ENCODE results near the gene PLEKHJ1. TPM values are rescaled to one million over a fixed set of nuclear protein-coding genes. Genes with fewer than 3 reads are reported as not detected.

The PLEKHJ1 gene
- total RNA-seq, 4 donors from 2014 or later, result 41.6 to 56.7 (median 51.7) TPM

- Histone ChIP-seq H3K36me3 (peaks cover 0 to 18% of the 10 kb centered on the region in 2 donors), H3K4me3 (no peak overlapping the region), H3K27ac (no peak overlapping the region), H3K9me3 (no peaks in the 10 kb centered on the region), H3K27me3 (no peaks in the 10 kb centered on the region), H3K4me1 (peaks cover 0 to 36% (median 6%) of the 10 kb centered on the region in 3 donors)
- ATAC-seq, result no peak
- 100% methylated on average over 1 of the region's 26 CpGs; no CpG with 5 or more reads in 1 of the 2 donors for WGBS, 2 donors (ENCODE audit: low coverage in 1 of 2)
- no peak for TF ChIP-seq CTCF (IDR thresholded peaks at IDR 0.05)
- no peak for TF ChIP-seq POLR2A (IDR thresholded peaks at IDR 0.05)
- TF ChIP-seq EP300 (IDR thresholded peaks at IDR 0.05), result no peak
- TF ChIP-seq POLR2AphosphoS5 (IDR thresholded peaks at IDR 0.05), result no peak
These were observed 44.6 kb upstream of the PLEKHJ1 start for GRCh38 chr19:2280633-2281264.

GRCh38 chr19:2278459-2279158 is 42.5 kb upstream of the PLEKHJ1 start:
- no peak for ATAC-seq
- TF ChIP-seq POLR2AphosphoS5 (IDR thresholded peaks at IDR 0.05), result no peak
- TF ChIP-seq EP300 (IDR thresholded peaks at IDR 0.05), result no peak
- no peak for TF ChIP-seq CTCF (IDR thresholded peaks at IDR 0.05)
- TF ChIP-seq POLR2A (IDR thresholded peaks at IDR 0.05), result no peak
- peaks cover 0 to 57% (median 20%) of the 10 kb centered on the region in 3 donors for H3K4me1 ChIP-seq

GRCh38 chr19:2277138-2277537 is 41.0 kb upstream of the PLEKHJ1 start:
- no peak for ATAC-seq
- Histone ChIP-seq H3K27me3 (no peaks in the 10 kb centered on the region), H3K9me3 (no peaks in the 10 kb centered on the region), H3K4me3 (no peak overlapping the region), H3K36me3 (peaks cover 0 to 38% of the 10 kb centered on the region in 2 donors), H3K4me1 (peaks cover 0 to 63% (median 33%) of the 10 kb centered on the region in 3 donors), H3K27ac (no peak overlapping the region)
- TF ChIP-seq POLR2A (IDR thresholded peaks at IDR 0.05) (no peak), EP300 (IDR thresholded peaks at IDR 0.05) (no peak), POLR2AphosphoS5 (IDR thresholded peaks at IDR 0.05) (no peak)
- 76 to 100% methylated on average over 2 to 9 of the region's 9 CpGs for WGBS, 2 donors (ENCODE audit: low coverage in 1 of 2)

More at GRCh38 chr19:2278459-2279158, 42.5 kb upstream of the PLEKHJ1 start:
- 76% methylated on average over 4 to 5 of the region's 33 CpGs for WGBS, 2 donors (ENCODE audit: low coverage in 1 of 2)
- Histone ChIP-seq H3K27ac (no peak overlapping the region), H3K9me3 (no peaks in the 10 kb centered on the region), H3K36me3 (peaks cover 0 to 24% of the 10 kb centered on the region in 2 donors), H3K4me3 (no peak overlapping the region), H3K27me3 (no peaks in the 10 kb centered on the region)

- TF ChIP-seq POLR2A (IDR thresholded peaks at IDR 0.05) (no peak), POLR2AphosphoS5 (IDR thresholded peaks at IDR 0.05) (no peak)
- H3K27ac ChIP-seq, result peak overlapping the region in 2 of 4 donors; percentile 60 to 94
- H3K9me3 ChIP-seq, result no peaks in the 10 kb centered on the region
- WGBS, 2 donors (ENCODE audit: low coverage in 1 of 2), result 87 to 93% methylated on average over 3 to 17 of the region's 28 CpGs
- peaks cover 0 to 63% (median 38%) of the 10 kb centered on the region in 3 donors for H3K4me1 ChIP-seq
- no peaks in the 10 kb centered on the region for H3K27me3 ChIP-seq
- peak overlapping the region in 1 of 2 donors; percentile 24 for H3K4me3 ChIP-seq
- H3K36me3 ChIP-seq, result peaks cover 0 to 44% of the 10 kb centered on the region in 2 donors
- ATAC-seq, result no peak
These were observed 40.4 kb upstream of the PLEKHJ1 start for GRCh38 chr19:2276429-2276986.

- H3K4me1 ChIP-seq, result peaks cover 0 to 67% (median 42%) of the 10 kb centered on the region in 3 donors
- peak; percentile 29 for ATAC-seq
- 20% methylated on average over 3 of the region's 74 CpGs; no CpG with 5 or more reads in 1 of the 2 donors for WGBS, 2 donors (ENCODE audit: low coverage in 1 of 2)
These were observed 39.7 kb upstream of the PLEKHJ1 start for GRCh38 chr19:2275588-2276428.

More at GRCh38 chr19:2275588-2276428, 39.7 kb upstream of the PLEKHJ1 start:
- no peaks in the 10 kb centered on the region for H3K9me3 ChIP-seq
- H3K27ac ChIP-seq, result peak overlapping the region in 3 of 4 donors; percentile 5 to 94 (median 60)
- H3K36me3 ChIP-seq, result peaks cover 0 to 47% of the 10 kb centered on the region in 2 donors
- TF ChIP-seq EP300 (IDR thresholded peaks at IDR 0.05) (no peak), POLR2A (IDR thresholded peaks at IDR 0.05) (no peak), POLR2AphosphoS5 (IDR thresholded peaks at IDR 0.05) (no peak), CTCF (IDR thresholded peaks at IDR 0.05) (no peak)
- peak overlapping the region in 1 of 2 donors; percentile 24 for H3K4me3 ChIP-seq
- H3K27me3 ChIP-seq, result no peaks in the 10 kb centered on the region

Data from gastroesophageal sphincter (tissue), 4 donors.